Hematopoietic multipotent progenitor cell treated with erythropoietin and hydrocortisone succinate and interleukin-3 and kit ligand, for 4 days (in vitro differentiated cells): ENCODE measurements around the gene TMEM151A.
A peak's percentile ranks its signal among the peaks of the same experiment; 100 is the strongest.
"Not testable (repeated sequence)": the region's sequence is repeated elsewhere in the genome, so short reads cannot be mapped to it uniquely, and the experiment has no call there.

Experiments
- DNase-seq: peaks from one replicate; pipeline ENCODE4 v3.0.0-alpha.2; 2015

Gene TMEM151A

GRCh38 chr11:66267379-66268243 is 24.1 kb upstream of the TMEM151A start:
- peak; percentile 93 for DNase-seq

- peak; percentile 100 for DNase-seq
Observed at GRCh38 chr11:66268244-66268951, 23.3 kb upstream of the TMEM151A start, which contains the start of gene RAB1B. Gene RAB1B, plus strand, starts transcription at chr11:66268639. Its CDS starts 41 bp downstream, at chr11:66268680.

DNA sequence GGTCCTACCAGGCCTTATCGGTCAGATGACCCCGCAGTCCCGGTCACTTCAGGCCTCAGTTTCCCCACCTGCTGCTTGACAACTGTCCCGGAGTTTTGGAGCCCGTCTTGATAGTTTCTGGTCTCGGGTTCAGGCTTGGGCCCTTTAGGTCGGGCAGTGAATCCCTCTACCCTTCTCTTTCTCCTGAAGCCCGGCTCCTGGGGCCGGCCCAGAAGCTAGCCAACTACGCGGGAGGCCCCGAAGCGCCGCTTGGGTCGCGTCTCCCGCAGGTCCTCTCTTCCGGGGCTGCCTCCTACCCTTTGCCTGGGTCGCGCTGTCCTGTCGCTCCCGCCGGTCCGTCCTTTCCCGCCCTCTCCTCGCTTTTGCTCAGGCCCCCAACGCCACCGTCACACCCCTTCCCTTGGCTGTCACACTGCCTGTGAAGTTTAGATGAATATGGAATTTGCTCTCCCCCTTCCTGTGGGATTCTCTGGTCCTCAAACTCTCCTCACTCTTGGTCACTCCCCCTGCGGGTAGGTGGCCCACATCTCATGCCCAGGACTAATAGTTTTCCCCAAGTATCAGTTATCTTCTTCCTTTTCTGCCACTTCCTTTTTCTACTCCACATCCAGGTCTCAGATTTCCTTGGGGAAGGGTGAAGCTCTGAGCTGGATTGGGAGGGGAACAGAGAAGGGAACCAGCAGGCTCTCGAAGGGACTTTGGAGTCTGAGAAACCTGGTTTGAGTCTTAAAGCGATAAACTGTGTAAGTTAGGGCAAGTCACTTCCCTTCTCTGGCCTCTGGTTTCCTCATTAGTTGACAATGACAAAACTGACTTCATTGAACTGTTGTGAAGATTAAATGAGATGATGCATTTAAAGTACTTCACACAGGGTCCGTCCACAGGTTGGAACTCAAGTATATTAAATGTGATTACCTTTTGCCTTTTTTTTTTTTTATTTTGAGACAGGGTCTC is 22.5 kb upstream of the TMEM151A start:
- DNase-seq: peak; percentile 65

DNA sequence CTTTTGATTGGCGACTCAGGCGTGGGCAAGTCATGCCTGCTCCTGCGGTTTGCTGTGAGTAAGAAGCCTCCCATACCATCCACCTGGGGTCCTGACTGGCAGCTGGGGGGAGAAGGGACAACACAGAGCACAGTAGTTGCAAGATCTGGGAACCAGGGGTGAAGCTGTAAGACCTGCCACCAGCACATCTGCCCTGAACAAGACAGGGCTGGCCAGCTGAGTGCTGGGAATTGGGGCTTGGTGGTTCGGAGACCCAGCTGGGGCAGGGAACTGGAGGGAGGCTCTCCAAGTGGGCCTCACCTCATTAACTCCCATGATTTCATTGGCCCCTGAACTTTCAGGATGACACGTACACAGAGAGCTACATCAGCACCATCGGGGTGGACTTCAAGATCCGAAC is 19.9 kb upstream of the TMEM151A start:
- no peak for DNase-seq

DNA sequence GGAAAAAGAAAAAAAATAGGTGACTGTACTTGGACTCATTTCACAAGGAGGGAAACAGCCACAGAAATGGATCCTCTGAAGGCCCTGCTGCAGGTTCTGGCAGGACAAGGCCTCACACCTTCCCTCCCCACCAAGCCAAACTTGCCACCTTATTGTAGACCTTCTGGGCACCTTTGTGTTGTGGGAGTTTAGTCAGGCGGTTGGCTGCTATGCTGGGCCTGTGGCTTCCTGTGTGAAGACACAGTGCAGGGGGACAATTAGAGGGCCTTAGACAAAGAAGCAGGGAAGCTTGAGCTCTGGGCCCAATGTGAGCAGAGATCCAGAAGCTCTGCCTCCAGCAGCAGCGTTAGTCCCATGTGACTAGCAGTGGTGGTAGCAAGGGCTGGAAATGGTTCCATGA is 19.1 kb upstream of the TMEM151A start:
- no peak for DNase-seq

- DNase-seq: no peak
Observed at GRCh38 chr11:66274219-66274618, 17.5 kb upstream of the TMEM151A start.

GRCh38 chr11:66275396-66275795 is 16.3 kb upstream of the TMEM151A start:
- no peak for DNase-seq

DNA sequence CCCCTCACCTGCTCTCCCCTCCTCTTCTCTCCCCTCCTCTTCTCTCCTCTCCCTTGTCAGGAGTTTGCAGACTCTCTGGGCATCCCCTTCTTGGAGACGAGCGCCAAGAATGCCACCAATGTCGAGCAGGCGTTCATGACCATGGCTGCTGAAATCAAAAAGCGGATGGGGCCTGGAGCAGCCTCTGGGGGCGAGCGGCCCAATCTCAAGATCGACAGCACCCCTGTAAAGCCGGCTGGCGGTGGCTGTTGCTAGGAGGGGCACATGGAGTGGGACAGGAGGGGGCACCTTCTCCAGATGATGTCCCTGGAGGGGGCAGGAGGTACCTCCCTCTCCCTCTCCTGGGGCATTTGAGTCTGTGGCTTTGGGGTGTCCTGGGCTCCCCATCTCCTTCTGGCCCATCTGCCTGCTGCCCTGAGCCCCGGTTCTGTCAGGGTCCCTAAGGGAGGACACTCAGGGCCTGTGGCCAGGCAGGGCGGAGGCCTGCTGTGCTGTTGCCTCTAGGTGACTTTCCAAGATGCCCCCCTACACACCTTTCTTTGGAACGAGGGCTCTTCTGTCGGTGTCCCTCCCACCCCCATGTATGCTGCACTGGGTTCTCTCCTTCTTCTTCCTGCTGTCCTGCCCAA is 15.6 kb upstream of the TMEM151A start:
- no peak for DNase-seq

- not testable (repeated sequence) for DNase-seq
Observed at GRCh38 chr11:66276619-66277018, 15.1 kb upstream of the TMEM151A start.

- not testable (repeated sequence) for DNase-seq
Observed at GRCh38 chr11:66277064-66277463, 14.6 kb upstream of the TMEM151A start.

- peak; percentile 53 for DNase-seq
Observed at GRCh38 chr11:66277471-66278362, 14.0 kb upstream of the TMEM151A start, which contains the start of gene CNIH2. Gene CNIH2, plus strand, starts transcription at chr11:66278175. Its CDS starts 282 bp downstream, at chr11:66278457.

DNA sequence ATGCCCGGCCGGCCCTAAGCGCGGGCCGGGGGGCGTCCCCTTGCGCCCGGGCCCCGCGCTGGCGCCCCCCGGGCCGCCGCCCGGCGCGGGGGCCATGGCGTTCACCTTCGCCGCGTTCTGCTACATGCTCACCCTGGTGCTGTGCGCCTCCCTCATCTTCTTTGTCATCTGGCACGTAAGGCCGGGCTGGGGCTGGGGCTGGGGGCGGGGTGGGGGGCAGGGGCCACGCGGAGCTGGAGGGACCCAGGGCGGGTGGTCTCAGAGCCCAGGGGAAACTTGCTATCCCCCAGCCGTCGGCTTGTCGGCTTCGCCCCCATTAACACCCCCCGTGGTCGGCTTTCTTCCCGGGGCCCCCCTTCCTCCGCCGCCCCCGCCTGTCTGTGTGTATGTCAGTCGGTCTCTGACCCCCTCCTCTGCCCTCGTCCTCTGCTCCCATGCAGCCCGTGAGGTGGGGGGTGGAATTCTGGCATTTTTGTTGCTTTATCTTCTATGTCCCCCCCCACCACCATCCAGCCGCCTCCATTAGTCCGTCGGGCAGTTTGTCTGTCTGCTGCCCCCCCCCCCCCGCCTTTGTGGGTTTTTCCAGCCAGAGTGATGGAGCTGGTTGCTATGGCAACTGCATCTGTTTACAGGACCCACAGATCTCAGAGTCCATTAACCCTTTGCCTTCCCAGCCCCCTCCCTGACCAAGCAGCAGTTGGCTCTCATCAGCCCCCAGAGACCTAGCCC is 13.2 kb upstream of the TMEM151A start:
- DNase-seq: peak; percentile 35

DNA sequence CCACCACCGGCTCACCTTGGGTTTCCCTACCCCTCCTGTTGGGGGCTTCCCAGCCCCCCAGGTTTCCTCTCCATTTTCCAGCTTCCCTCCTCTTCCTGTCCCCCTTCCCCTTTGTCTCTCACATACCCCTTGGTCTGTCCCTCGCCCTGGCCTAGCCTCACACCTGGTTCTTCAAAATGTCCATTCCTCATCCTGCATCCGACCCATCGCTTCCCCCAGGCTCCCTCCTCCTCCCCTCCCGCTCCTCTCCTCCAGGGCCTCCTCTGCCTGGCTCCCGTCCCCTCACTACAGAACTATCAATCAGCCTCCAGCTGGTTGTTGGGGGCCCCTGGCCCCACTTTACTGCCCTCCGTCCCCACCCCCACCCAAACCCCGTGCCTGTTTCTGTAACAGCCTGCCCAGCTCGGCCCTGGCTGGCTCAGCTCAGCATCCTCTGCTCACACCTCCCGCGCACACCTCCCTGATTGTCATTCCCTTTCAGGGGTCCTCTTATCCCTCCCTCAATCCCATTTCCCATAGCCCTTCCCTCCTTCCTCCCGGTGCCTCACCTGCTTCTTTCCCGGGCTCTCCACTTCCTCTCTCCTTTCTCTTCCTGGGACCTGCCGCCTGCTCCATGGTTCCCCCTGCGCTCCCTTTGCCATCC is 12.5 kb upstream of the TMEM151A start:
- DNase-seq: no peak

DNA sequence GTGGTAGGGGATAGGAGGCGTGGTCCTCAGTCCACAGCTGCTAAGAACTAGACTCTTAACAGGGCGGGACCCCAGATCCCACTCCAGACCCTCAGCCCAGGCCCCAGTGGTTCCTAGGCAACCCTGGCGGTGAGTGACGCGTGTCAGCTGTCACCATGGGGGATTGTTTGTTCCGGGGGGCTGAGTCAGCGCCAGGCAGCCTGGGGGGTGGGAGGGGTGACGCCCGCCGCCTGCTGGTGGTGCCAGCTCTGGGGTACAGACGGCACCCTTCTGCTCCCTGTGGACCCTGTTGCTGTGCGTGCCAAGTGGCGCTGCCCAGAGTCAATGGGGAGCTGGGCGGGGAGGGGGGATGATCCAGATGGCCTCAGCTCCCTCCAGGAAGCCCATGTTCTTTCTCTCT is 11.3 kb upstream of the TMEM151A start:
- no peak for DNase-seq

GRCh38 chr11:66281001-66281400 is 10.7 kb upstream of the TMEM151A start:
- DNase-seq: no peak

DNA sequence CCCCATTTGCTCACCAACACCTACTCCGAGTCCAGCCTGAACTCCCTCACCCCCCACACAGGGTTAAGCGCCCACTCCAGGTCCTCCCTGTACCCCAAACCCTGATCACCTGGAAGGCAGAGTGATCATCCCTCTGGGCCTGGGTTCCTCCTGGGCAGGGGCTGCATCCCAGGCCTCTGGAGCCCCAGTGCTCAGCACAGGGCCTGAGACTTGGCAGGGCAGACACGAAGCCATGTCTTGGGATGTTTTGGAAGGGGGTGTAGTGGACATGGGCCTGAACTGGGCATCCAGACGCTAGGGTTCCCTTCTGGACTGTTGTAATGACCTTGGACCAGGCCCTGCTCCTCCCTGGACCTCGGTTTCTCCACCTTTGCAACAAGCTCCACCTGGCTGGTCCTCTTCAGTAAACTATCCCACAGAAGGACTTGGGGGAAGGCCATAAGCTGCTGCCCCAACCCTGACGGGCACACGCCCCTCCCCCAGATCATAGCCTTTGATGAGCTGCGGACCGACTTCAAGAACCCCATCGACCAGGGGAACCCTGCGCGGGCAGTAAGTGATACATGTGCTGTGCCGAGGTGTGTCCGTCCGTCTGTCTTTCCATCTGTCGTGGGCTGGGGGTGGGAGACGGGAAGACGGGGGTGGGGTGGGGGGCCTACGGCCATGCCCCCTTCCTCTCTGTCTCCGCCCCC is 9.8 kb upstream of the TMEM151A start:
- DNase-seq: no peak

DNA sequence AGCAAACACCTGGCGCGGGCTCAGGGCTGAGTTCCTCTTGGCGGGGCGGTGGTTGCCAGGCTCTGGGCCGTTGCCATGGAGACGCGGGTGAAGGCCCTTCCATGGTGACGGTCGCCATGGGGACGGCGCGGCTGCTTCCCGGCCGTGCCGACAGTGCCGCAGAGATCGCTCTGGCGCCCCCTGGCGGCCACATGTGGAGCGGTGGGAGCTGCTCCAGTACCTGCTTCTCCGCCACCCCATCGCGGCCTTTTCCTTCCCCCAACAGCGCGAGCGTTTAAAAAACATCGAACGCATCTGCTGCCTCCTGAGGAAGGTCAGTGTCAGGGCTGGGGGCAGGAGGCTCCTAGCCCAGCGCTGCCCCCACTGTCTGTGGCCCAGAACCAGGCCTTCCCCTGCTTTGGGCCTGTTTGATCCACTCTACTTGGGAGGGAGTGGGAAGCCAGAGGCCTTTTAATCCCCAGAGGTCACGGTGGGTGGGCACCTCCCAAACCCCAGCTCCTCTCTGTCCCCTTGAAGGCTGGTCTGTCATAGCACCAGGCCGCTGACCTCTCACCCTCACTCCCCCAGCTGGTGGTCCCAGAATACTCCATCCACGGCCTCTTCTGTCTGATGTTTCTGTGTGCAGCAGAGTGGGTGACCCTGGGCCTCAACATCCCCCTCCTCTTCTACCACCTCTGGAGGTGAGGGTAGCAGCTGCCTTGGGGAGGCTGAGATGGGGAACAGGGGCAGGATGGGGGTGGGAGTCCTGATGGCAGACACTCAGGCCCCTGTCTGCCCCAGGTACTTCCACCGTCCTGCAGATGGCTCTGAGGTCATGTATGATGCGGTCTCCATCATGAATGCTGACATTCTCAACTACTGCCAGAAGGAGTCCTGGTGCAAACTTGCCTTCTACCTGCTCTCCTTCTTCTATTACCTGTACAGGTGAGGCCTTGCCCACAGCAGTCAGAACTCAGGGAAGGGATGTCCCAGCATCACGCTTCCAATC is 8.9 kb upstream of the TMEM151A start:
- DNase-seq: peak; percentile 99
